LoVo (cell line): ENCODE measurements around the gene CARS1.
A peak's percentile ranks its signal among the peaks of the same experiment; 100 is the strongest.

Experiments used
- DNase-seq: peaks from one replicate; pipeline ENCODE4 v3.0.0-alpha.2; 2016; ENCODE audit warnings: low spot score

Gene CARS1

DNA sequence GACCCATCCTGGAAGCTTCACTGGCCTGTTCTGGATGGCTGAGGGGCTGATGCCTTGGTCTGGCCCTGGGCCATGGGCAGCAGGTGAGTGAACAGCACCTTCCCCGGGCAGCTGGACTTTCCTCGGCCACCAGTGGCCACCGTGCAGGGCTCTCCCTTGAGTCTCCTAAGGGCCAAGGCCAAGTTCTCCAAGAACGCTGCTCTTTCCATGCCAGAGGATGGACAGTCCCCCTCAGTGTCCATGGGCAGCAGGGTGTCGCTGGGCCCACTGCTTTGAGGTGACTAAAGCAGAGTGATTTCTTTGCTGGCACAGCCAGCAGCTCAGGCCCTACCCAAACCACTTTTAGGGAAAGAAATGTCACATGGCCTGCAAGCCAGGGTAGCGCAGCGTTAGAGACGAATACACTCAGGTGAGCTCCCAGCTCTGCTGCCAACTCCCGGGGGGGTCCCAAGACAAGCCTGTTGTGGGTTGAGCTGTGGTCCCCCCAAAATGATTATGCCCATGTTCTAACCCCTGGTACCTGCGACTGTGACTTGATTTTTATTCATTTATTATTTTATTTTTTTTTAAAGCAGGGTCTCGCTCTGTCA lies 3.3 kb upstream of the CARS1 start:
- DNase-seq, result no peak

DNA sequence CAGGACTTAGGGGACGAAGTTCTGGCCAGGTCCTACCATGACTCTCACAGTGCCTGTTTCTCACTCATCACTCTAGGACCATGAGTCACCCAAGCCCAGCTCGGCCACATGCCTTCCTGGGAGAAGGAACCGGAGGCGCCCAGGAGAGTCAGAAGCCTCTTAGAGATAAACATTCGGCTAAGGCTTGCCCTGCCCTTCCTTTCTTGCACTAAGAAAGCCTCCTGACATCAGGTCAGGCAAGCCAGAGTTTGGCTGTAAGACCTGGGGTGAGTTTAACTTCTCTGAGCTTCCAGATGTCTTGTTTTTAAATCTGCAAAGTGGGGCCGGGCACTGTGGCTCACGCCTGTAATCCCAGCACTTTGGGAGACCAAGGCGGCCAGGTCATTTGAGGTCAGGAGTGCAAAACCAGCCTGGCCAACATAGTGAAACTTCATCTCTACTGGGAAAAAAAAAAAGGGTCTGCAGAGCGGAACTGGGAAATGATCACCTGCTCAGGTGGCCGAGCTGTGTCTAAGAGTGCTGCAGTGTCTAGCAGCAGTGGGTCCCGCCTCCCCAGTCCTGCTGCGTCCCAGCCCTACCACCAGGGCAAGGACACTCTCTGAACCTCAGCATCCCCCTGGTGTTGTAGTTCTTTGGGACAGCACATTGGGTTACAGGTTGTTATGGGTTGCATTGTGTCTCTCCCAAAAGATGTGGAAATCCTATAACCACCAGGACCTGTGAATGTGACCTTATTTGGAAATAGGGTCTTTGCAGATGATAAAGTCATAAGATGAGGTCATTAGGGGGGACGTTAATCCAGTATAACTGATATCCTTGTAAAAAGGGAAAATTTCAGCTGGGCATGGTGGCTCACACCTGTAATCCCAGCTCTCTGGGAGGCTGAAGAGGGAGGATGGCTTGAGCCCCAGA lies 1.8 kb upstream of the CARS1 start:
- no peak for DNase-seq

DNA sequence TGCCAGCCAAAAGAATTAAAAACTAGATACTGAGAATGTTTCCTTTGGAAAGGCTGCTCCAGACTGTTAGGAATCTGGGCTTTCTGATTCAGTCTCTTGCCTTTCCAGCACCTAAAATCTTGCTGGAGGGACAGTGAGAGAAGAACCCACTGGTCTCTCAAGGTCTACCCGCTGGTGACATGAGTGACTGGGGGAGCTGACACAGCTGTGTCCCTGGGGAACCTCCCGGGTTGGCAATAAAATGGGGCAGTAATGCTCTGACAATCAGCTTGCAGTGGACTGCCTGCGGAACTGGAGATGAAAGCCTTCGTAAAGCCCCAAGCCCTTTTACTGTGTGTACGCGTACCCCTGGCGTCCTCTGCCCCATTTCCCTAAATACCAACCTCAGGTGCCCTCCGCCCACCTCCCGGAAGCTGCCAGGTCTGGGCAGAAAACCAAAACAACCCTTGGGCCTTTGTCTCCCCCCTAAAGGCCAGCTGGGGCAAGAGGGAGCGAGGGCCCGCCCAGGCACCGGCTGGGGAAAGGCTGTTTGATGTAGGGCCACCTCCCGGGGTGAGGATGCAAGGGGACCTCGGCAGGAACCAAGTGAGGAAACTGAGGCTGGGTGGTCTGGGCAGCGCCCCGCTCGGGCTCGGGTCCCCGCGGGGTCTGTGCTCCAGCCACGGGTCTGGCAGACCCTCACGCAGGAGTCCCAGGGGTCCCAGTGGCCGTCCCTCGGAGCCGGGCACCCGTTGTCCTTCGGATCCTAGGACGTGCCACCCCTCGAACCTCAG lies 741 bp downstream of the CARS1 start:
- DNase-seq, result peak; percentile 1

DNA sequence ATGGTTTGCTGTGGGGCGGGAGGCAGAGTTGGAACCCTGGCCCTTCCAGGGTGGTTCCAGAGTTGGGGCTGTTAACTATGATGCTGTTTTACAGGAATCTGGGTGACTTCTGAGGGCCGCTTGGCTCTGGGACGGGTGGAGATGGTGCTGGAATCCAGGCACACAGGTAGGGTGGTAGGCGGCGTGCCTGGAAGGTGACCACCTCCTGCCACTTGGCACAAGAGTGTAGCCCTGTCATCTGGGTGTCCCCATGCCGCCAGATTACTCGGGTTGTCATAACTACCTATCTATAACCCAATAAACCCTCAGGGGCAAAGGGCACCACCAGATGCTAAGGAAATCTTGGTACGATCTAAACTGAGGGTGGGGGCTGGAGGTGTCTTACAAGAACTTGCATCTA lies 1.3 kb downstream of the CARS1 start:
- DNase-seq, result no peak

DNA sequence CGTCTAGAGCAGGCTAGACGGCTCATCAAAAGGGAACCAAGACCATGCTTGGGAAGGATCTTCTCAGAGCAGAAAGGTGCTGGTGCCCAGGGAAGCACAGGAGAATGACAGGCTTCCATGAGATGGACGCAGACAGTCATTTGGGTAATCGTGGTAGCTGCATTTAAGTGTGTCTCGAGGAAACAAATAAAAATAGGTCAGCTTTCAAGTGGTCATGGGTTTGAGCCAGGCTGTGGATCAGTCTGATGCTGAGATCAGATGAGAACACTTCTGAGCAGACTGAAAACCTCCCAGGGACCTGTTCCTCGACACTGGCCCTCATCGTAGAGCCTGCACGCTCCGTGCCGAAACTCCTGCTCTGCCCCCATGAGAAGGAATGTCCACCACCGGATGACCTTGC lies 4.7 kb downstream of the CARS1 start:
- DNase-seq, result no peak

DNA sequence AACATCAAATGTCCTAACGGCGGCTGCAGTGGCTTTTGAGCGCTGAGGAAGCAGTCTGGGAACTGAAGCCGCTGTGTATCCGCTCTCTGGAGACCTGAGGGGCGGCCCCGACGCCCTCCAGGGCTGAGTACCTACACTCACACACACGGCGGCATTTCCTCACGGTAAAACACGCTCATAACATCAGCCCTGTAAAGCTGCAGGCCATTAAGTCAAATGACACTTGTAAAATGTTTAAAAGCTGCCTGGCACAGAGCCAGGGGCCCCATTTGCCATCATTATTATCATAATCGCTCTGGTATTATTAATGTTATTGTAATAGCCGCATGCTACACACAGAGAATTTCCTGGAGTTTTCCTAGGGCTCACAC lies 5.1 kb downstream of the CARS1 start:
- no peak for DNase-seq

DNA sequence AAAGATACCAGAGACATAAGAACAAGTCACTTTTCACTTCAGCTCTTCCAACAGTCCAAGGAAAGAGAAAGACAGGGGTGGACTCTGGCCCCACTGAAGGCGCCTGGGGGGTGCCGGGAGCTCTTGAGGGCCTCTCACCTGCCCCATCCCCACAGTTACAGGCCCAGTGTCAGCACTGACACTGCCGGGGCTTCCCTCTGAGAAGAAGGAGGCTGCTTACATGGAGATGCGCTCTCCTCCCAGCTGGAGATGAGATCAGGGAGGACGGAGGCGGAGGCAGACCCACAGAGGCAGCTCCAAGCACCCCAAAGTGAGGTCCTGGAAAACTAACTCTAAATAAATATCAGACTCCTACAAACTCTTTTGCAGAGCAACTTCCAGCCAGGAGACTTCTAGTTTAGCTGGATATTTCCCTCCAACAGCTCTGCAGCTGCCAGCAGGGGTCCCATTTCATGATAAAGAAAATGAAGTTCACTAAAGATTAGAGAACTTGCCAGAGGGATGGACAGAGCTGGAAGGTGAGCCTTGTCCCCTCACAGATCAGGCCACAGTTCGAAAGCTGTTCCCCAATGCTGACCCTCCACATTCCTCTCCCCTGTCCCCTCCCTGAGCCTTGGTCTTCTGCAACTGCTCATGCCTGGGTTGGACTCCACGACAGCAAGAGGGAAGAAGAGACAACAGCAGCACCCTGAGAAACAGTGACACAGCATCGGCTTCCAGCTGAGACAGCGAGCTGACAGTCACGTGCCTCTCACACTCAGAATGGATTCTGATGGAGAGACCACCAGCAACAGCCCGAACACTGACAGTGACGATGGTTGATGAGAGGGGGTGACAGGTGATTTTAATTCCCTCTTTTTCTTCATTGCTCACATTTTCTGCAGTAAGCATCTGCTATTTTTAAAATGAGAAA lies 5.8 kb downstream of the CARS1 start:
- DNase-seq, result no peak

DNA sequence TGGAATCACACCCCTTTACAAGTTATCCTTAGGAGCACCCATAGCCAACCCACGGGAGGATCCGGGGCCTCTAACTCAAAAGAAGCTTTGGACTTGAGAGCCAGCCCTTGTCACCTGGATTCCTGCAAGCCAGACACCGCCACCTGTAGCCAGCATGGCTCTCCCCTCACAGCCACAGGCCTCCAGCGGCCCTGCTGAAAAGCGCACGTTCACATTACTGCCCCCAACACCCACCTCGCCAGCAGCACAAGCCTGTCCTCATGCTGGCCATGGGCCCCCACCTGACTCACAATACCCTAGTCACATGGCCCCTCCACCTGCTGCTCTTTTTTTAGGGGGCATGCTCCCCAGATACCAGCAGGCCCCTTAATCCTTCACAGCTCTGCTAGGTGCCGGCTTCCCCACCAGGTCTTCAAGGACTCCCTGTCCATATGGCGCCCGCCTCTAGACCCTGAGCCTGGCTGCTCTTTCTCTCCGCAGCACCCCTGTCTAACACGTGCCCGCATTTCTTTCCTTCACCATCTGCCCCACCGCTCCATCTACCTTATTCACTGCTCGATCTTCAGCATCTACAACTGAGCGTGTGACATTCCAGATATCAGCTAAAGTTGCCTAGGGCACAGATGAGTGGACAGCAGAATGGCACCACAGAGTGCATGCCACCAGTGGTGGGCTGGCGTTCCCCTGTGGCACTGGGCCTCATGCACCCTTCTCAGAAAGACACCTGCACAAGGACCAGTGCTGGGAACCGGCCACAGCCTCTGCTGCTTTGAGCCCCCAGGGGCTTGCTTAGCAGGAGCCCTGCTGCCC lies 6.6 kb downstream of the CARS1 start:
- no peak for DNase-seq

DNA sequence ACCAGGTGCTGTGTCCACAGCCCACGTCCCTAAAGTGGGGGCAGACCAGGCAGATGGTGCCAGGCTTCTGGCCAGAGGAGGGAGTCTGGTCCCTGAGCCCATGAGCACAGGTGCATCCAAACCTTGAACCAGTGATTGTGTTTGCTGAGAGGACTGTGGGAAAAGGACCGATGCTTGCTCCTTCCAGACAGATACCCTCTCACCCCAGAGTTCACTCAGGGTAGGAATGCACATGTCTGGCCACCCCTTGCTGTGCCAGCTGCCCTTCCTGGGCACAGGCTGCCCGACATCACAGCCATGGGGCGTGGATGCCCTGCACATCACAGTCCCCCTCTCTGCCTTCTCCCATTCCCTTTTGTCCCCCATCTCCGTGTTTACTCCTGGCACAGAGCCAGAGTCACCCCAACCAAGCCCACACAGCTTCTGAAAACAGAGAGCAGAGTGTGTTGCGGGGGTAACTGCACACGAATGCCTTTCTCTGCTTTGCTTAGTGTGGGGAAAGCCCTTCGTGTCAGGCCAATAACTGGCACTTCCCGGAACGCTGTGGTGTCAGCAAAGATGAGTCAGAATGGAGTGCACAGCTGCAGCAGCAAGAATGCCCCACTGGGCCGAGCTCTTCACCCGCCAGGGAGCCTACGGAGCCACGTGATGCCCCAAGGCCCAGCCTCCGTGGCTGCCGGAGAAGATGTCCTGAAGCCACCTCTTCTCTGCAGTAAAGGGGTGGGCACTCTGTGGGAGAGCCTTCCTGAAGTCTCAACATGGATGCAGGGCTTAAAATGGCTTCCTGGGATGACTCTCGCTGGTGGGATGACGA lies 7.6 kb downstream of the CARS1 start:
- peak; percentile 25 for DNase-seq

DNA sequence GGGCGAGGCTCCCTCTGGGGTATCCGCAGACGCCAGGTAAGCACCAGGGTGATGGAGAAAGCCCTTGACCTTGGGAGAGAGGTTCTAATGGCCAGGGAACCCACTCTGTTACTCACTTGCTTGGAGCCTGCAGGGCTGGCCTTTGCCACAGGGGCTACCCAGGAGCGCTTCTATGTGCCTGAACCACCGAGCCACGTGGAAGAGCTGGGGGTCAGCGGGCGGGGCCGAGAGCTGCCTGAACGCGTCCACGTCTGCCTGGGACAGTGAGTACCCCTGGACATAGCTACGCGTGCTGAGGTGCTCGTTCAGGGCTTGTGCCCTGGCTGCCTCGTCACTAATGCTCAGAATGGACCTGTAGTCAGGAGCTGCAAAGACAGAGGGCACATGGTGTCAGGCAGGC lies 9.6 kb downstream of the CARS1 start:
- no peak for DNase-seq

DNA sequence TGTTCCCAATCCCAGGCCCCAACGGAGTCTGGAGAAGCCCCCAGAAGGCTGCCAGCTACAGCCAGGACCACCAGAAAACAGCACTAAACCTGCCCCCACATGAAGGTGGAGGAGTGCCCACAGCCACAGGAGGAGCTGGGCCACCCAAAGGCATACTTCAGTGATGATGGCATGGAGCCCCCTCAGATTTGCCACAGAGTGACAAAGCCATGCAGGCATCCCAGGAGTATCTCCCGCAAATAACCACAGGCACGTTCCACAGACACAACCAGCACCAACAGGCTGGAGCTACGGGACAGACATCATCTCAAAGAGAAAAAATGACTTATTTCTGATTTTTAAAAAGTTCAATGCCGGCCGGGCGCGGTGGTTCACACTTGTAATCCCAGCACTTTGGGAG lies 10.6 kb downstream of the CARS1 start:
- DNase-seq, result no peak

DNA sequence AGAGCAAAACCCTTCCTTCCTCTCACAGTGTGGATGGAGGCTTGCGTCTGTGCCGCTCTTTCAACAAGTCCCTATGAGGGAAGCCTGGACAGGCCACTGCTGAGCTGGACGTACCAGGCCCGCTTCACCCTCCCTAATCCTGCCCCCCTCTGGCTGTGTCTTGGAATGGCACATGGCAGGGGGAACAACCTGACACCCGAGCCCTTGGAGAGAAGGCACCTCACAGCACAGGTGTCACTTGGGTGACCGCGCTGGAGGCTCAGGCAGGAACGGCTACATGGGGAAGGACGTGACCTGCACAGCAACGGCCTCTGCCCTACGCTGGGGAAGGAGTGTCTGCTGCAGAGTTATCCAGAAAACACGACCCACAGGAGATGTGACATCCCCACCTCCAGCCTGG lies 11.0 kb downstream of the CARS1 start:
- no peak for DNase-seq

DNA sequence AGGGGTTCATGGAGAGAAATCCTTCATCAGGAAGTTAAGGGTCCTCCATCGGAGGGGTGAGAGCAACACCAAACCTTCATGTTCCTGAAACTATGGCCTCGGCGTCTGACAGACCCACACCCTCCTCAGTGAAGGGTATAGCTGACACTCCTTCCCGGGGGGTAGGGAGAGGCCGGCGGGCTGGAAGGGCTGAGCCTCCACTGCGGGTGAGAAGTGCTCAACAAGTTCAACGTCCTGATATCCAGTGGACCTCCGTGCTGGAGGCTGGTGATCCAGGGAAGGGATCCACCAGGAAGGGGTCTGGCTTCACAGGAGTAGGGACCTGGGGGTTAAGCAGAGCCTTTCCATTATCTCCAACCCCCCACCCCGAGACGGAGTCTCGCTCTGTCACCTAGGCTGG lies 12.3 kb downstream of the CARS1 start:
- no peak for DNase-seq

DNA sequence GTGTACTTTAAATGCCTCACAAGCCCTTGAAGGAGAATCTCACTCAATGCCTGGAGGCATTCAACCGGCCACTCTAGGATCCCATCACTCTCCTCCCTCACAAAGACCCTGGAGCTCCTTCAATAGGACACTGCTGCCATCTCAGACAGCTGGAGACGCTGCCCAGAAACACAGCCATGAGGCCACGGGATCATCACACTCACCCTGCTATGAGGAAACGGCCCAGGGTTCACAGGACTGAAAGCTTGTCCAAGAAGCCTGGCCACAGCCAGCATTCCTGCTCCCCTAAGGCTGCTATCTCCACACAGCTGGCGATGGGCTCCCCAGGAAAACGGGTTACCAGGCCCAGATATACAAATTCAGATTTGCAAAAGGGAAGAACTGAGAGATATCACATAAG lies 13.2 kb downstream of the CARS1 start:
- DNase-seq, result no peak

DNA sequence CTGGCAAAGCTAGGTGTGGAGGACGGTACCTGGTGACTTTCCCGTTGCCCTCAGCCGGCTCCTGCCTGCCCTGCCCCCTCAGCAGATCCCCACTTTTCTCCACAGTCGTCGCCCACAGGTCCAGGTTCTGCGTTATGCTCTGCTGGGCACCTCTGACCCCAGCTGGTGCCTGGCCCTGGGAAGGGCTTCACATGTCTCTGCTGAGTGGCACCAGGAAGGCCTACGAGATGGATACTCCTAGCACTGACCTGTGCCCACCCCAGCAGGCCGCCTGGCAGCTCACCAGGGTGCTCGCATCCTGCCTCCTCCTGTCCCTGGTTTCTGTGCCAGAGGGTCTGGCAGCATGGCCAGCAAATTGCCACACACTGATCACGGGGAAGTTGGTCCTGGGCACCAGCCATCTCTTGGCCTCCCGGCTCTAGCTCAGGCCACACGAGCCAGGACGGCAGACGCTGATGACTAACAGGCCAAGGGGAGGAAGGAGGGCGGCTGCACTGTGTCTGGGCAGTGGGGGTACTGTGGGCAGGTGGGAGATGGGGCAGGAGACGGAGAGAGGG lies 13.8 kb downstream of the CARS1 start:
- no peak for DNase-seq

DNA sequence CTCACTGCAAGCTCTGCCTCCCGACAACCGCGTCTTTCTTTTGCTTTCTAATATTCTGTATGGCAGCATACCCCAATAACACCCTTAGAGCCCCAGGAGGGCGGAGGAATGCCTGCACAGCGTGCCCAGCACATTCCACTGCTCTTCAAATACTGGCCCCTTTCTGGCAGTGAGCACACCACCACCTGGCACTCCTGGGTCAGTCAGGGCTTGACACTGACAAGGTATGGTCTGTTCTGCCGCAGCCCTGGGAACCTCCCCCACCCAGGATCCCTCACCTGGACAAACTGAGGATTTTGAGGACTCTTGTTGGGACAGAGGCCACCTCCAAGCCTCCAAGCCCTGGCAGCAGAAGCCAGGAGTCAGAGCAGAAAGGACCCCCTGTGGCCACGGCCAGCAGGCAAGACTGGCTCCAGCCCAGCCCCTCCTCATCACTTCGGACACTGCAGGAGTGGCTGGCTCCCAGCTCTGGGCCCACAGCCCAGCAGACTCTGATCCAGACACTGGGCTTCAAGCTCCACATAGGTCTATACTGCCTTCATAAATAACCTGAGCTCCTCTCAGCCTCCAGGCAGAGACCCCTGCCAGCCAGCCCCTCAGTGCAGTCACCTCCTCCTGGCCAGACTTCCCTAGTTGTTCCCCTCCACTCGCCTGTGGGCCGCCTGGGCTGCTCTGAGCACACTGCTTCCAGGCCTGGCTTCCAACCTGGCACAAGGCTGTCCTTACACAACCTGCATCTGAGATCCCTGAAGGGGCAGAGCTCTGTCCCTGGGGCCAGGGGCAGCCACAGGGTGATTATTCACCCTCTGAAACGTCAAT lies 14.5 kb downstream of the CARS1 start:
- DNase-seq, result no peak

DNA sequence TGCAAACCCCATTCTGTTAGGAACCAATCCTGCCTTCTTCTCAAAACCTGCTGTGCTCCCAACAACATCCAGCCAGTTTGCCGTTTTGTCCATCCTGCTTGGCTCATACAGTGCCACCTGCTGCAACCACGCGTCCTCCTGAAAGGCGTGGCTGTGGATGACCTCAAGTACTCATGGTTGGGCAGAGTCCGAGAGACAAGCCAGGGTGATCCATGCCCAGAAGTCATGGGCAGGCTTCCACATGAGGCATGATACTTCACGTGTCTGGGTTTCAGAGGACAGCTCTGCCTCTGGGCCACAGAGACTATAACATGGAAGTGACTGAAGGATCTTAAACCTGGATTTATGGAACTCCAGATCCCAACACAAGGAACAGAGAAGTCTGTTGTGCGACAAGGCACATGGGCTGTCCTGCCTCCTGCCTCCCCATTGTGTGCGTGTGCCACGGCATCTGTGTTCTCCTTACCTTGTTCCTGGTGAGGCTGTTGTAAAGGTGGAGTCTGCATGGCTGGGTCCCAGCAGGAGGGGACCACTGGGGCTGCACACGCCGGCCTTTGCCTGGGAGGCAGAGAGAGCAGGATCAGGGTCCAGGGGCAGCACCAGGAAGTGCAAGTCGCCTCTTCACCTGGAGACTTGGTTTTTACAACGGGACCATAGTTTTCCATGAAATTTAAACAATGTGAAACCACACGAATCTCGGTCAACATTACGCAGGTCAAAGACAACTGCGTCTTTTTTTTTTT lies 15.4 kb downstream of the CARS1 start:
- no peak for DNase-seq

DNA sequence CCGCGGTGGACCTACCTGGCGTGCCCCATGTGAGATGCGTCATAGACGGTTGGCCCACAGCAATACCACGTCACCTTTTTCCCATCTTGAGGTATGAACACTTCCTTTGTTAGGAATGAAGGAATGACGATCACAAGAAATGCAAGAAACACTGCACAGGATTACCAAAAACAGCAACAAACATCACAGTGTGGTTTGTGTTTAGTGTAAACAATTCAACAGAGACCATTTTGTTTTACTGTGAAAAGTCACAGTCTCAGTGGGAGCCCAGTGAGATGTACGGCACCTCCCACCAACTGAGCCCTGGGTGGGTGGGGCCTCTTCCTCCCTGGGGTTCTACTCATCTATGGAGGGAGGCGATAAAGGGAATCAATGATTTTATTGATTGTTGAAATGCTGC lies 16.3 kb downstream of the CARS1 start:
- DNase-seq, result no peak

DNA sequence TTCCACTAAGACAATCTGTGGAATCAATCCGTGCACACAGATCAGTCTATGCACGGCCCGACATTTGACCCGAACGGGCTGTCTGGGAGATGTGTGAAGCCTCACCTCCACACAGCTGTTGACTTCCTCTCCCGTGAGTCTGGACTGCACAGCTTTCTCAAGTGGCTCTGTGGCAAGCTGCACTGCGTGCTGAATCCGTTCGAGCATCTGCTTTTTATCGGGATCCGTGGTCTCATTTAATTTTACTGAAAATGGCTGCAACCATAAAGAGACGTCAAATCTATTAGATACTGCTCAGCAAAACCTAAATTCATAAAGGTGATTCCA lies 19.3 kb downstream of the CARS1 start:
- DNase-seq, result no peak
